ENCODE measurements around the gene TNS4.
A peak's percentile ranks its signal among the peaks of the same experiment; 100 is the strongest.
"Not testable (repeated sequence)": the region's sequence is repeated elsewhere in the genome, so short reads cannot be mapped to it uniquely, and the experiment has no call there.

Gene TNS4, protein sequence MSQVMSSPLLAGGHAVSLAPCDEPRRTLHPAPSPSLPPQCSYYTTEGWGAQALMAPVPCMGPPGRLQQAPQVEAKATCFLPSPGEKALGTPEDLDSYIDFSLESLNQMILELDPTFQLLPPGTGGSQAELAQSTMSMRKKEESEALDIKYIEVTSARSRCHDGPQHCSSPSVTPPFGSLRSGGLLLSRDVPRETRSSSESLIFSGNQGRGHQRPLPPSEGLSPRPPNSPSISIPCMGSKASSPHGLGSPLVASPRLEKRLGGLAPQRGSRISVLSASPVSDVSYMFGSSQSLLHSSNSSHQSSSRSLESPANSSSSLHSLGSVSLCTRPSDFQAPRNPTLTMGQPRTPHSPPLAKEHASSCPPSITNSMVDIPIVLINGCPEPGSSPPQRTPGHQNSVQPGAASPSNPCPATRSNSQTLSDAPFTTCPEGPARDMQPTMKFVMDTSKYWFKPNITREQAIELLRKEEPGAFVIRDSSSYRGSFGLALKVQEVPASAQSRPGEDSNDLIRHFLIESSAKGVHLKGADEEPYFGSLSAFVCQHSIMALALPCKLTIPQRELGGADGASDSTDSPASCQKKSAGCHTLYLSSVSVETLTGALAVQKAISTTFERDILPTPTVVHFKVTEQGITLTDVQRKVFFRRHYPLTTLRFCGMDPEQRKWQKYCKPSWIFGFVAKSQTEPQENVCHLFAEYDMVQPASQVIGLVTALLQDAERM
- total RNA-seq = 0 to 0.49 (median 0) reads per million in 4 experiments

DNA sequence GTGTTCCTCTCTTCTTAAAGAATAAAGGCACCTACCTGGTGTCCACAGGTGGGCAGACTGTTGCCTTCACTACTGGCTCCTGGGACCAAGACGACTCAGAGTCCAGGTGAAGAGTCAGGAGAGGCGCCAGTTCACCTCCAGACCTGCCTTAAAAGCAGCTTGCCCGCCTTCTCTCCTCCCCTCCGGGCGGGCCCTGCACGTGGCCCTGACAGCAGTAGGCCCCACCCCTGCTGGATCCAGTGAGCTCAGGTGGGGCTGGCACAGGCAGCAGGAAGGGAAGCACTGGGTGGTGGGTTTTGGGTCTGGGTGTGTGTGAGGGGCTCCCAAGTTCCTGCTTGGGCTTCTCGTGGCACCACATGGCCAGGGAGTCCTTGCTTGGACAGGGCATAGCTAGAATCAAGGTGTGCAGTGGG lies at the start of gene TNS4:
TSS of gene TNS4 (minus strand) at position 125 of the 413 bp plus-strand sequence. CDS start 5,198 bp downstream, outside the sequence.
- DNase-seq = no peak

DNA sequence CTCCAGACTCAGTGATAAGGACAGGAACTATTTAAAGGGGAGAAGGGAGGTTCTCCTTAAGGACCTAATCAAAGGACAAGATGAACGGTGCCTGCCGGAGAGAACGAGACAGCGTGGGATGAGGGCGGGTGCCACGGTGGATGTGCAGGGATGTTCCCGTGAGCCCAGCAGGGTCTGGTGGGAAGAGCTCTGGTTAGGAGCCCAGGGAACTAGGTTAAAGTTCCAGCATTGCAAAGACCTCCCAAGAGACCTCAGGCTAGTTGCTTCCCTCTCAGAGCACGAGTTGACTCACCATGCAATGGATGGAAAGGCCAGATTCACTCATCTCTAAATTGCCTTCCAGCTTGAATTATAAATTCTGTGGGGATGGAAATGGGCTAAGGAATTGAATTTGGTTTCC lies 49.2 kb upstream of the TNS4 start:
- no peak for DNase-seq

DNA sequence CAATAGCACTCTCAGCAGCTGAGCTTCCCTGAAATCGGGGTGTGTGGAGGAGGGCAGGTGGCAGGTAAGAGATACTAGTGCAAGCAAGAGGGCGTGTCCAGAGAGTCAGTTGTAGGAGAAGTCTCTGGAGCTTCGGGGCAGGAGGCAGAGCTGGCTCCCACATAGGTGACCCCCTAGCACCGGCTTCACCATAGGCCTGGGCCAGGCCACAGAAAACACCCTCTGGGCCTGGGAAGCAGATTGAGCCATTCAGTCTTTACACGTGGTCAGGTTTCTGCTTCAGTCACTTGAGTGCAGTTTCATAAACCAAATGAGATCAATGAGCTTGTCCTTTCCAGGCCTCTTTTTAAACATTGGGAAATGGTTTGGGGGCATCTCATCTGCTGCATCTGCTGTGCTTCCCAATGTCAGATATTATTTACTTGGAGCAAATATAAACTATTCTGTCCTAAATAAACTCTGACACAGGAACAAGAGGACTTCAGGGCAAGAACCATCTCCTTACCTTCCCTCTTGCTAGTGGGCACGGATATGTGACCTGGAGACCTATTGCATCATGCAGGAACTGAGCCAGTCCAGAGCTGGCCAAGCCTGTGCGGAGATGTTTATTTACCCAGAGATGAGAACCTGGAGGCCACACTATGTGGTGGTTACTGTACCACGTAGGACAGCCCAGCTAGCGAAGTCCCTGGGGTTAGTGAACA lies 47.7 kb upstream of the TNS4 start:
- no peak for DNase-seq

DNA sequence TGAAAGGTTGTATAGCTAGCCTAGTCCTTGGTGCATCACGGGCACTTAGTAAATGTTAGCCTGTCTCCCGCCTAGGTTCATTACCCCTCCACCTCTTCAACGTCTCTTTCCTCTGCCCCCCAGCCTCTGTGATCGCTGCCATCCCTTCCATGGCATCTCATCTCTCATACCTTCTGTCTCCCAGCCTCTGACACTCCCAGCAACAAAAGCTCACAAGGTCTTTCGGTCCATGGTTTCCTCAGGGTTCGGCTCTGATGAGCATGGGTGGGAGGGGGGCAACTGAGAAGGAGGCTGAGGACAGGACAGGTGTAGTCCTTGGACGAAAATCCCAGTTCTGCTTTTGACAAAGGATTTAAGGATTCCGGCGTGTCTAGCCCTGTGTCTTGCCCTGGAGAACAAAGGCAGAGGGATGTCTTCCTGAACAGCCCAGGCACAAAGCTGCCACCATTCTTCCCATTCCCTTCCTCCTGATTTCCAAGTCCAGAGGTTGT lies 47.1 kb upstream of the TNS4 start:
- no peak for DNase-seq

DNA sequence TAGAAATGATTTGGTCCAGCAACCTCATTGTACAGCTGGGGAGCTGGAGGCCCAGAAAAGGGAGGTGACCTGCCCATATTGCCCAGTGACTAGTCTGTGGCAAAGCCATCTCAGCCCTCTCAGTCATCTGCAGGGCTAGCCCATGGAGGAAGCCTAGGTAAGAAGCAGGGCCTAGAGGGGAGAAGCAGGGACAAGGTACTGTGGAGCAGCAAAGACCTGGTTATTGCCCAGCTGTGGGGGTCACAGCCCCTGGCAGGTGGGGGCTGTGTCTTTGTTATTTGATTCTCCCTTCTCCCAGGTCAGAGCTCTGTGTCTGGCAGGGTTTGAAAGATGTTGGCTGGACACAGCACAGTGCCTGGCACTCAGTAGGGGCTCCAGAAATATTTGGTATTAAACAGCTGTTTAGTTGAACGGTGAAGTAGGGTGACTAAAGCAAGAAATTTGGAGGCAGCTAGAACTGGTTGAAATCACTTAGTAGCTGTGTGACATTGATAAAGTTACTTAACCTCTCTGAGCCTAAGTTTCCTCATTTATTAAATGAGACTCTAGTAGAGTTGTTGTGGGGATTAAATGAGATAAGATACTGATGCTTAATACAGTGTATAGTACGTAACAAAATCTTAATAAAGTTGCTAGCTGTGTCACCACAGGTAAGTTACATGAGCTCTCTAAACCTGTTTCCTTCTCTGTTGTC lies 46.5 kb upstream of the TNS4 start:
- no peak for DNase-seq

DNA sequence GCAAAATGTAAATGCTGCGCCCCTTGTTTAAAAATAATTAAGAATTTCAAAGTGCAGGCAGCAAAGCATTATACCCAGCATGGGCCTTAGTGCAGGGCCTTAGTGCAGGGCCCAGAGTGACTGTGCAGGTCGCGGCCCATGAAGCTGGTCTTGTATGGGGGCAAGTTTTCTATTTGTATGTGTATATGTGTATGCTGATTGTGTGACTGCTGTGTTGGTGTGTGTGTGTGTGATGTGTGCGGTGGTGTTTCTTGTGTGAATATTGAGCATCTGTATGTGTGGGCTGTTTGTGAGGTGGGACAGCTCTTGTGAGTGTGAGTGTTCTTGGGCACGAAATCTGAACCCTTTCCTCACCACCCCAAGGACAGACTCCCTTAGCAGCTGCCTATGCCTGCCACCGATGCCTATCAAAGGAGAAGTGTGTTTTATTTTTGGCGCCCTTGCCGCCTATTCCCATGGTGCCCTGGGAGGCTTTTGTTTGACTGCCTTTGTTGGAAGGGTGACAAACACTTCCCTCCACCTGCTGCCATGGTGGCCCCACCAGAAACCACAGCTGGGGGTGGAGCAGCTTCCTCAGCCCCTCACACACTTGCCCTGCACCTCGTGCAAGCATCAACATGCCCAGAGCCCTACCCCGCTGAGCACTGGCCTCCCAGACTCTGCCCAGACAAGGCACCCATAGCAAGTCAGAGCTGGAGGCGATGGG lies 45.8 kb upstream of the TNS4 start:
- peak; percentile 35 for DNase-seq

DNA sequence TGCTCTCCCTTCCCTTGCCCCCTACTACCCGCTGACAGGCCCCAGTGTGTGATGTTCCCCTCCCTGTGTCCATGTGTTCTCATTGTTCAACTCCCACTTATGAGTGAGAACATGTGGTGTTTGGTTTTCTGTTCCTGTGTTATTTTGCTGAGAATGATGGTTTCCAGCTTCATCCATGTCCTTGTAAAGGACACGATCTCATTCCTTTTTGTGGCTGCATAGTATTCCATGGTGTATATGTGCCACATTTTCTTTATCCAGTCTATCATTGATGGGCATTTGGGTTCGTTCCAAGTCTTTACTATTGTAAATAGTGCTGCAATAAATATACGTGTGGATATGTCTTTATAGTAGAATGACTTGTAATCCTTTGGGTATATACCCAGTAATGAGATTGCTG lies 45.1 kb upstream of the TNS4 start:
- DNase-seq = not testable (repeated sequence)

DNA sequence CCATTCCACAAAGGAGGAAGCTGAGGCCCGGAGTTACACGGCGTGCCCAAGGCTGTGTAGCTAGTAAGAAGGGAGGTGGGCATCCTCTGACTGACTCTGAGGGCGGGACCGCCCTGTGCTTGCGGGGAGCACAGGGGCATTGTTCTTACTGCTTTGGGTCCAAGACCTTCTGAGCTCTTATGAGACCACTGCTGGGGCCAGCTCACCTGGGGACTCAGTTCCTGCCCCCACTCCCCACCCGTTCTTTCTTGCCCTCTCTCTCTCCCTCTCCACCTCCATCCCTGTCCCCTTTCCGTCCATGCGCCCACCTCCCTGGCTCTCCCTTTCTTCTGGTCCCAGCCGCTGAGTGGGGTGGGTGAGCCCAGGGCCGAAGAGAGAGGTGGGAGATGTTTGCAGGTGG lies 44.2 kb upstream of the TNS4 start:
- no peak for DNase-seq

DNA sequence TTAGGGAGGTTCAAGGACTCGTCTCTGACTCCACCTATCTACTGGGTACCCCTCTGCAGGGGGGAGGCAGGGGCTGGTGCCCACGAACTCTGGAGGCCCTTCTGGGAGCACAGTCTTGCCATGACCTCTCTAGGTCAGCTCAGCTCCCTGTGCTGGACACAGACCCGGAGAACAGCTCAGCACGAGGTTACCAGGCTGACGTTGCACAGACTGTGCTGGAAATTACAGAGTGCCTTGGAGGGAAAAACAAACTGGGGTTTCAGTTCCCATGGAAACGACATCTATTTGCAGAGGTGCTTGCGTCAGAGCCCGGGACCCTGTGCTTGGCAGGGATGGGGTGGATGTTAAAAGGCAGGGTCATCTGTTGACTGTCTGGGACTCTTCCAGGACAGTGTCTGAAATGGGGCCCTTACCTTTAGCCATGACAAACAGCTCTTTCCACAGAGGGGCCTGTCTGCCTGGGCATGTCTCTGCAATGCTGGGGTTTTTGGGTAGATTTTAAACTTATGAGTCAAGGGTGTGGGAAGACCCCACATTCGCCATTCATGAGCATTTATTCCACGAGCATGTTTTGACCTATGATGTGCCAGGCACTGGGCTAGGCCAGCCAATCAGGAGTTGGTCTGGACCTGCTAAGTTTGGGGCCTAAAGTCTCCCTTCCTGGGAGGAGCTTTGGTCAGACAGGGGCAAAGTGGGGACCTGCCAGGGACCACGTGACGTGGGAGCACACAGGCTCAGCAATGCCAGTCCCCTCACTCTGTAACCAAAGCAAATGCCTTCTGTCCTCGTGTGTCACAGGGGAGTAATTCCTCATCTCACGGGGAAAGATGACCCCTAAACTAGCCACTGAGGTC lies 41.4 kb upstream of the TNS4 start:
- no peak for DNase-seq

DNA sequence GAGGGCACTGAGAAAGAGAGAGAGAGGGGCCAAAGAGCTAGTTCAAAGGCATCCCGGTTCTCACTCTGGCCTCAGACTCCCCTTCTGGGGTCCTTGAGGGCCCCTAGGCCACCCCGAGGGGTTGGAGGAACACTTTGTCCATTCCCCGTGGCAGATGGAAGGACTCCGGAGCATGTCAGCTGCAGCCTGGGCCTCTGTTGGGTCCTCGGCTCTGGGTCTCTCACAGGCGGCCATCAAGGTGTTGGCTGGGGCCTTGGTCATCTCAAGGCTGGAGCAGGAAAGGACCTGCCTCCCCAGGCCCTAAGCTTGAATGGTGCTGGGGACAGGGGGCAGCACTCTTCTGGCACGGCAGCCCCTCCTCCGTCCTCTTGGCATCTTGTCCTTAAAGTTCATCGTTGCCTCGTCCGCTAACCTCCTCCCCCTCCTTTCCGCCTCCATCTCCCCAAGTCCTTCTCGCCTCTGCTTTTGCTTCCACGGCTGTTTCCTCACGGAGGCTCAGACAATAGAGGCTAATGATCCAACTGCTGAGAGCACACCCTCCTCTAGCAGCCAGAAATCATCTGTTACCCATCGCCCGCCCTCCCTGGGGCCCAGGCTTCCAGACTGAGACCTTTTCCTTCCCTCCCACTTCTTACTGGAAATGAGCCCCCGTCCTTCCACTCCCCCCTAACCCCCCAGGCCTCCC lies 40.6 kb upstream of the TNS4 start:
- DNase-seq = no peak

DNA sequence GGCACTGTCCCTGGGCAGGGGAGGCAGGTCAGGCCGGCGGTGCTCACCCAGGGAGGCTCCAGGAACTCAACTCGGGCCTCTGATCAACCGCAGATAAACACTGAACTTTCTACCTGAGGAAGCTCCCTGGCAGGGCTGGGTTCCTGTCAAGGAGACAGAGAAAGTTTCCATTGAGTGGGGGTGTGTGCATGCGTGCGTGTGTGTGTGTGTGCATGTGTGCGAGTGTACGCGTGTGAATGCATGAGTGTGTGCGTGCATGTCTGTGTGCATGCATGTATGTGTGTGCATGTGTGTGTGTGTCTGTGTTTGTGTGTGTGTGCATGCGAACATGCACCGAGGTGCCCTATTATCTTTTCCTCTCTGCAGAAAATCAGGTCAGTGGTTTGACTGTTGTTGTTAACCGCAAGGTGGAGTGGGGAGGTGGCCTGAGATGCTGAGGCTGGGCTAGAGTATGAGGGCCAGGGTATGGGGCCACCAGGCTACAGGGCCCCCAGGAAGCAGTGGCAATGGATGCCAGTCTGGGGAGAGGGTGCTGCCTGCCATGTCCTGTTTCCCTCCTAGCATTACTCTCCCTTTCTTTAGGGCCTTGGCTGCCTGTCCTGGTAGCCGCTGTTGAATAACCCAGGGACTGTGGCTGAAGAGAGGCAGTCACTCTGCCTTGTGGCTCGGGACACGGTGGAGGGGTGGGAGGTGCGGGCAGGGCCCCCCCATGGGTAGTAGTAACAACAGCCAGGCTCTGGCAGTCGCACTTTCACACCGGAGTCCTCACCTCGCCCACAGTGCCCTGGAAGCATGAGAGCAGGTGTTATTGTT lies 39.8 kb upstream of the TNS4 start:
- peak; percentile 46 for DNase-seq

DNA sequence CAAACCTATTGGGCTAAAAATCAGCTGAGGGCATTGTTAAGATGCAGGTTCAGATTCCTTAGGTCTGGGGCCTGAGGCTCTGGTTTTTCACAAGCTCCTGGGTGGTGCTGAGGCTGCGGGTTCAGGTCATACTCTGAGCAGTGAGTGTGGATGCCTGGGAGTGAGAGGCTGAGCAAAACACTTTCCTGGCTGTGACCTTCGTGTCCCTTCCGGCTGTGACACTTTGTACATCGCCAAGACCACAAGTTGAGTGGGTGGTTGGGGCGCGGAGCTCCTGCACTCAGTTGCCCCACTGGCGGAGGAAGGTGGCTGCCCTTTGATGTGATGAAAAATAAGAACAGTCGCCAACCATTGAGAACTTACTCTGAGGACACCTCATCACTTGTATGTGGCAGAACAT lies 39.0 kb upstream of the TNS4 start:
- peak; percentile 21 for DNase-seq

DNA sequence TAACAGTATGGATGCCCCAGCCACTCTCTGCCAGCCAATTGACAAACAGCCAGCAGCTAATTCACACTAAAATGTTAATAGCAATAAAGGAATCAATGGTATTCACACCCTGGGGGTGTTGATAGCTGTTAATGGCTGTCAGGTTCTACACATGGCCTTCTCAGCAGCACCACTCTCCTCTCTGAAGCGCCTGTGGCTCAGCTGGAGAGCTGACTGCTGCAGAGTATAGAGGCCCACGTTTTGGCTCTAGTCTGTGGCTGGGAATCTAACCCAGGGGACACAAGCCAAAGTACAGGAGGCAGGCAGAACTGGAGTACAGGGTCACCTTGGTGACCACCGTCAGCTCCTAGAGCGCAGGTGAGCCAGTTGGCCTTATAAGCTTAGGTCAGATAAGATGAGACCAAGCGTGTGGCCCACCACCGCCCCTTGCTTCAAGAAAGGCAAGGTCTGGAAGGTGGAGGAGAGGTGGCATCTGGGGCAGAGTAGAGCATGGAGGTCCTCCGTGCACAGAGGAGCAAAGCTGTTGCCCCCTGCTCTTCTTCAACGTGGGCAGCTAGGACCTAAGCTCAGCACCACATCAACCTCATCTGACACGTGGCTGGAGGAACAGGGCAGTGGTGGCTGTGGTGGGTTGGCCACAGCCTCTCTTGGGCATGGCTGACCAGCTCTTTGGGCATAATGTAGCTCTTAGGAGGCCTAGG lies 38.4 kb upstream of the TNS4 start:
- DNase-seq = no peak

DNA sequence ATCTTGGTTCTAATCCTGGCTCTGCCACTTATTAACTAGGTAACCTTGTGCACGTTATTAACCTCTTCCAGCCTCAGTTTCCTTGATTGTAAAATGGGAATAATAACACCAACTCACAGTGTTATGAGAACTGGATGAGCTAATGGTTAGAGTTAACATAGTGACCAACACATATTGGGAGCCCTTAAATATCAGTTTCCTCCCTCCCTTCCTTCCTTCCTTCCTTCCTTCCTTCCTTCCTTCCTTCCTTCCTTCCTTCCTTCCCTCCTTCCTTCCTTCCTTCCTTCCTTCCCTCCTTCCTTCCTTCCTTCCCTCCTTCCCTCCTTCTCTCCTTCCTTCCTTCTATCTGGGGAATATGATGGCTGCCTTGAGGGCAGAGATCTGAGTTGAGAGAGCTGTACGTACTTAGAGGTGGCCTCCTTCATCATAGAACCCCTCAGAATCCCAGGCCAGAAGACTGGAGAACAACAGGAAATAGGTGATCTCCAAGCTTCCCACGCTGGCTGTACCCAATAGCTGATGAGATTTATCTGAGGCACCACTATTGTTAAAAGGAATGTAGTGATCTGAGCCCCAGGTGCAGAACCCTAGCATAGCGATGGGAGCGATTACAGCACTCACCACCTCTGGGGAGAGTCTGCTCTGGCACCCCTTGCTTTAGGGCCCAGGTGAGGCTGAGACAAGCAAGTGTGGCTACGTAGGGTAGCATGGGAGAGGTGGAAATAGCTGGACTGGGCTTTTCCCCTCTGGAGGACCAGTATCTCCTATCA lies 37.7 kb upstream of the TNS4 start:
- DNase-seq = no peak

DNA sequence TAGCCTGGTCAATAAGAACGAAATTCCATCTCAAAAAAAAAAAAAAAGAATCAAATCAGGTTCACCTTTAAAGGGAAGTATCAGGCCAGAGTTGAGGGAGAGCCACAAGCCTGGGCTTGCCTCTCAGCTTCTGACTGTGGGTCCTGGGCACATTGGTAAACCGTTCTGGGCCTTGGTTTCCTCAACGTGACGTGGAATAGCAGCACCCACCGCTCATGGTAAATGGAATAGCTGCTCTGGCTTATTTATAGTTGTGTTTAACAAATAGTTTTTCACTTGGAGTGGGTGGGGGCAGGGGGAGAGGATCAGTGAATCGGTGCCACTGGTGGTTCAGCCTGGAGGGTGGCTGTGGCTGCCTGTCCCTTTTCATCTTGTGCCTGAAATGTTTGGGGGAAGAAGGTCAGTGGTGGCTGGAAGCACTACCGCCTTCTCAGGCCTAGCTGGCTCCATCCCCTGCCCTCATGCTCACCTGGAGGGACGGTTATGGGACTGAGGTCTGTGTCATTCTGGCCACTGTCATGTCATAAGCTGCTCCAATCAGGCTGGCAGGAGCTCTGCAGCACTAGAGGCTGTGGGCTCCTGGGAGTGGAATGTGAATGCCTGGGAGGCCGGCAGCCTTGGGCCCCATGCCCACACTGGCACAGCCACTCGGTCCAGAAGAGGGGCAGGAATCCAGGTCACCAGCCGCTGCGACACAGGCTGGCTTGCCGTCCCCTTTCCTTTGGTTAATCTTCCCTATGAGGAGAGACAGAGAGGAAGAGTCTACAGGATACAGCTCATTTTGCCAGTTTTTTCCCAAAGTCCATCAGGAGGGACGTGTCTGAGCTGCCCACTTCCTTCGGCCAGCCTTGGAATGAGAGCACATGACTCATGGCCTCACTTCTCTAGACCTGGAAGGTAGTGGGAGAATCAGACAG lies 36.9 kb upstream of the TNS4 start:
- no peak for DNase-seq

DNA sequence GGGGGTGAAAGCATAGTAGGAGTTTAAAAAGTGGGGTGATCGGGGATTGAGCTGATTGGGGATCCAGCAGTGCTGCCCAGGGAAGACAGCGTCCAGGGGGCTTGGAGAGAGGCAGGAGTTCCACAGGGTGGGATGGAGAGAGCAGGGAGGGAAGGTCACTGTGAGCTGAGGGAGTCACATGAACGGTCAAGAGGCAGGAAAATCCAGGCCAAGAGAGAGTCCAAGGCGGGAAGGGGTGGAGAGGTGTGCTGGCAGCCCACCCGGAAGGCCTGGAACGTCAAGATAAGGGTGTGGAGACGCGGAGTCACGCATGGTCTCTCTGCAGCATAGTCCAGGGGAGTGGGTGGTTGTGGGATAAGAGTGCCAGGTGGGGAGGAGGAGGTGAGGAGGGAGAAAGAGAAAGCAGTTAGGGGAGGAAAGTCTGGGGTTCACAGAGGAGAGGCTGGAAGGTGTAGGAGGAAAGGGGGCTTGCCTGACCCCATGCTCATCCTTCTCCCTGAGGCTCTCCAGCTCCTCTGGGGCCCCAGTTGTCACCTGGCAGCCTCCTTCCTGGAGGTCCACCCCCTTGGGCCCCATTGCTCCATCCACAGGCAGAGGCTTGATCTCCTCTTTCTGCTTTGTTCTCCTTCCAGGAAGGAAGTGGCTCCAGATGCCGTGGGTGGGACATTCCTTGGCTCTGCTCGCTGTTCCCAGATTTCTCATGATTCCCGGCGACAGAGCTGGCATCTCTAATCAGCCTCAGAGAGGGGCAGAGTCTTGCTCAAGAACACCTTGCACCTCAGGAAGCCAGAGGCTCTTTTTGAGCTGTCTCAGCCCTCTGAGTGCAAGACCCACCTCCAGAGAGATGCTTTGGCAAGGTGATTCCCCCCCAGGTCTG lies 35.1 kb upstream of the TNS4 start:
- no peak for DNase-seq
